Measurements from ENCODE around the gene PLEKHH2.

Gene PLEKHH2

GRCh38 chr2:43745457-43745856 is 108.4 kb downstream of the PLEKHH2 start:
- ChIA-PET POLR2A (no interaction called here), CTCF (interaction anchor here (1.1 kb wide), 1 partner anchor 129 kb away, joined by 3 read pairs; no protein-coding TSS in a partner anchor)
- DNase-seq (ENCODE audit: low read depth, low spot score) = peak; percentile 40
- no peak for TF ChIP-seq CTCF (IDR thresholded peaks at IDR 0.05; ENCODE audit: insufficient read depth, low read length, missing control alignments)
- H3K4me3 ChIP-seq (ENCODE audit: low read depth, low read length) = no peak overlapping the region

- no peak for DNase-seq (ENCODE audit: low read depth, low spot score)
- POLR2A ChIA-PET = no interaction called here
- H3K4me3 ChIP-seq (ENCODE audit: low read depth, low read length) = no peak overlapping the region
- TF ChIP-seq CTCF (IDR thresholded peaks at IDR 0.05; ENCODE audit: insufficient read depth, low read length, missing control alignments) = no peak
- CTCF ChIA-PET = interaction anchor here (1.5 kb wide), 1 partner anchor 136 kb away, joined by 3 read pairs; no protein-coding TSS in a partner anchor
Observed at GRCh38 chr2:43748333-43748732, 111.3 kb downstream of the PLEKHH2 start.

- no peak overlapping the region for H3K4me3 ChIP-seq (ENCODE audit: low read depth, low read length)
- TF ChIP-seq CTCF (IDR thresholded peaks at IDR 0.05; ENCODE audit: insufficient read depth, low read length, missing control alignments) = no peak
- CTCF ChIA-PET = no interaction called here
- POLR2A ChIA-PET = interaction anchor here (0.7 kb wide), 1 partner anchor 25 kb away, joined by 3 read pairs; no protein-coding TSS in a partner anchor
- no peak for DNase-seq (ENCODE audit: low read depth, low spot score)
Observed at GRCh38 chr2:43749583-43749982, 112.5 kb downstream of the PLEKHH2 start.

GRCh38 chr2:43751476-43751990 is 114.5 kb downstream of the PLEKHH2 start:
- H3K4me3 ChIP-seq (ENCODE audit: low read depth, low read length) = no peak overlapping the region
- ChIA-PET POLR2A (no interaction called here), CTCF (interaction anchor here (1.2 kb wide), 1 partner anchor 14 kb away, joined by 3 read pairs; no protein-coding TSS in a partner anchor)
- TF ChIP-seq CTCF (IDR thresholded peaks at IDR 0.05; ENCODE audit: insufficient read depth, low read length, missing control alignments) = no peak
- DNase-seq (ENCODE audit: low read depth, low spot score) = no peak

- no peak overlapping the region for H3K4me3 ChIP-seq (ENCODE audit: low read depth, low read length)
- CTCF ChIA-PET = interaction anchor here (1.2 kb wide), 1 partner anchor 15 kb away, joined by 3 read pairs; no protein-coding TSS in a partner anchor
- no peak for TF ChIP-seq CTCF (IDR thresholded peaks at IDR 0.05; ENCODE audit: insufficient read depth, low read length, missing control alignments)
- POLR2A ChIA-PET = no interaction called here
- DNase-seq (ENCODE audit: low read depth, low spot score) = no peak
Observed at GRCh38 chr2:43752302-43752701, 115.2 kb downstream of the PLEKHH2 start.

GRCh38 chr2:43754180-43754579 is 117.1 kb downstream of the PLEKHH2 start:
- no peak for TF ChIP-seq CTCF (IDR thresholded peaks at IDR 0.05; ENCODE audit: insufficient read depth, low read length, missing control alignments)
- no peak overlapping the region for H3K4me3 ChIP-seq (ENCODE audit: low read depth, low read length)
- CTCF ChIA-PET = no interaction called here
- DNase-seq (ENCODE audit: low read depth, low spot score) = no peak
- POLR2A ChIA-PET = no interaction called here
